Measurements from ENCODE around the gene SPECC1. TPM values are rescaled to one million over a fixed set of nuclear protein-coding genes. Genes with fewer than 3 reads are reported as not detected.
"Not testable (repeated sequence)": the region's sequence is repeated elsewhere in the genome, so short reads cannot be mapped to it uniquely, and the experiment has no call there.

Gene SPECC1
- polyA plus RNA-seq, 3 donors, result 5.0 to 11.5 (median 8.2) TPM

- H3K27ac ChIP-seq (ENCODE audit: low read depth, low read length), result no peak overlapping the region
- 75 to 86% (median 80%) methylated on average over 4 of the region's 4 CpGs for WGBS, 3 donors
Measured at GRCh38 chr17:20232611-20233010, 223.5 kb downstream of the SPECC1 start.

DNA sequence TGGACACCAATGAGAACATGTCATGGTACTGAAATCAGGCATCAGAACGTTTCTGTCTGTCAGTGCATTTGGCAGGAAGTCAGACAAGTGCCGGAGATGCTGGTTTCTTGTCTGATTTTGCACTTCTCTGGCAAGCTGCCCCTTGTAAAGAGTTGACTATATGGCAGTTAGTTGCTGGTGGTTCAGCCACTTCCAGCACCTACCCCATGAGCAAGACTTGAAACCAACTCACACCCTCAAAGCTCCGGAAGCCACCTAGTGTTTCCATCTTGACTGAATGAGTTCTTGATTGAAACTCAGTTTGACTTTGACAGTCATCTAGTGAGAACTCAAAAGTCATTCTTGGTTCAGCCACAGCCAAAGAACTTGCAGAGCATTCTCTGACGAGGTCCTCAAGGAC, 225.1 kb downstream of the SPECC1 start:
- H3K27ac ChIP-seq (ENCODE audit: low read depth, low read length), result no peak overlapping the region
- WGBS, 3 donors, result 67 to 74% (median 68%) methylated on average over 4 of the region's 4 CpGs

DNA sequence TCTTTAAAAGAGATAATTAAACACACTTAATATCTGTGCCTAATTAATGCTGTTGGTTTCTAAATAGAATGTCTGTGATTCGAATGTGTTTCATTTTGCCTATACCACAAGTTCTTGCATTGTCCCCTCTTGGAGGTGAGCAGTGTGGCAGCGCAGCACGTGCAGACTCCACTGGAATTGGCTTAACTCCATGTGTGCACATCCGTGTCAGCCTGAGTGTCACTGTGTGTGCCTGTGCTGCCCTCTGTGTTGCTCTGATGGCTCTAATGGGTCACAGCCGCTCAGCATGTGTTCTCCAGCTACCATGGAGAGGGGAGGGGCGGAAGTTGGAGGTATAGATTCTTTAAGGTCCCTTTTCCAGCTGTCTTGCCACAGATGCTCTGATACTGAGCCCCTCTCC, 226.6 kb downstream of the SPECC1 start:
- 73 to 81% (median 76%) methylated on average over 6 of the region's 6 CpGs for WGBS, 3 donors
- H3K27ac ChIP-seq (ENCODE audit: low read depth, low read length), result no peak overlapping the region

DNA sequence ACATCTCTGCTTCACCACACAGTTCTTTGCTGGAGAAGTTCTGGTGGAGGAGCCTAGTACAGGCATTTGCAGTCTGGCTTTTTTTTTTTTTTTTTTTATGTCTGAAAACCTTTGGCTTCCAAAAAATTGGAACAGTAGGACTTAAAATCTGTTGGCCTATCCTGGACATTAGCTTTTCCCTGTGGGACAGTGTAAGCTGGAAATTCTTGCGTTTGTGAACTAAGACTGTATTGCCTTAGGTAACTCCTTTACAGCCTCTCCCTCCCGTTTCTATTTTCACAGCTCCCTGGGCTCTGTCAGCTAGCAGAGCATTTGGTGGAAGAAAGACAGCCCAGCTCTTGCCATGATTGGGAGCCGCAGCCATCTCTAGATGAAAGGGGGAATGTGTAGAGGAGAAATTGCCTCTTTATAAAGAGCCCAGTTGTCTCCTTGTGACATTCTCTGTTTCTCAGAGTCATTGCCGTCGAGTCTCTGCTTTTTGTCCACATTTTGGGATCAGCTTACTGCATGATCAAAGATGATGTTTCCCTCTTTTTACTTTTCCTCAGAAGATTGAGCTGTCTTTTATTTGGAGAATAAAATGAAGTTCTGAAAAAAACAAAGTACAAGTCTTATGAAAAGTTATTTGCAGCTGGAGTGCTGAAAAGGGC, 227.5 kb downstream of the SPECC1 start:
- whole genome bisulfite sequencing, 3 donors, result 62 to 83% (median 67%) methylated on average over 5 of the region's 5 CpGs
- H3K27ac ChIP-seq (ENCODE audit: low read depth, low read length), result no peak overlapping the region

DNA sequence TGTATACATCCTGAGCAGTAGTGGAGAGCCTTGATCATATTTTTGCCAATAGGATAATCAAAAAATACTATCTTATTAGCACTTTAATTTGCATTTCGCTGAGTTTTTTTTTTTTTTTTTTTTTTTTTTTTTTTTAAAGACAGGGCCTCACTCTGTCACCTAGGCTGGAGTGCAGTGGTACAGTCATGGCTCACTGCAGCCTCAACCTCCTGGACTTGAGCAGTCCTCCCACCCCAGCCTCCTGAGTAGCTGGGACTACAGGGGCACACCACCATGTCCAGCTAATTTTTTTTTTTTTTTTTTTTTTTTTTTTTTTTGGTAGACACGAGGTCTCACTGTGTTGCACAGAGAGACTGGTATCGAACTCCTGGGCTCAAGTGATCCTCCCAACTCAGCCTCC, 230.6 kb downstream of the SPECC1 start:
- WGBS, 3 donors, result 92 to 94% (median 93%) methylated on average over 2 to 3 of the region's 3 CpGs
- H3K27ac ChIP-seq (ENCODE audit: low read depth, low read length), result not testable (repeated sequence)

GRCh38 chr17:20241855-20242254, 232.7 kb downstream of the SPECC1 start:
- 94 to 96% (median 95%) methylated on average over 4 of the region's 4 CpGs for WGBS, 3 donors
- no peak overlapping the region for H3K27ac ChIP-seq (ENCODE audit: low read depth, low read length)

GRCh38 chr17:20242271-20242670, 233.1 kb downstream of the SPECC1 start:
- 96 to 97% (median 97%) methylated on average over 3 of the region's 3 CpGs for WGBS, 3 donors
- H3K27ac ChIP-seq (ENCODE audit: low read depth, low read length), result no peak overlapping the region

GRCh38 chr17:20243524-20243923, 234.4 kb downstream of the SPECC1 start:
- H3K27ac ChIP-seq (ENCODE audit: low read depth, low read length), result no peak overlapping the region
- WGBS, 3 donors, result 76 to 94% (median 93%) methylated on average over 1 of the region's 1 CpG

DNA sequence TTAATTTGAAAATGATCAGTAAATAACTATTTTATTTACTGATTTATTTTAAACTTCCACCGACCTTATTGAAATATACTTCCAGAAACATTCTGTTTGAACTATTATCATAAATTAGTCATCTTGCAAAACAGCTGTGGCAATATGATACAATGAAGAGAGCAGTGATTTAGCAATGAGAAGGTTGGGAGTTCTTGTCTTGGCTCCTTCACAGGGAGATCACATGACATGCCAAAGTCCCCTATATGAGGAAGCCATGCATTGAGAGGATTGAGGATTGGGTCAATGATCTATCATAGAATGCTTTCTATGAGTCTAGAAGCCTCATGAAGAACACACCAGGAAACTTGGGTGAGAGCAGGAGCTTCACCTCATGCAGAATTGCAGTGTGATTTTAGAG, 235.5 kb downstream of the SPECC1 start:
- no peak overlapping the region for H3K27ac ChIP-seq (ENCODE audit: low read depth, low read length)
- WGBS, 3 donors, result 65 to 82% (median 79%) methylated on average over 1 of the region's 1 CpG

GRCh38 chr17:20246692-20247091, 237.5 kb downstream of the SPECC1 start:
- H3K27ac ChIP-seq (ENCODE audit: low read depth, low read length), result no peak overlapping the region
- 73 to 82% (median 78%) methylated on average over 1 of the region's 1 CpG for WGBS, 3 donors

- 84 to 89% (median 86%) methylated on average over 7 of the region's 7 CpGs for WGBS, 3 donors
Measured at GRCh38 chr17:20253323-20253722, 244.2 kb downstream of the SPECC1 start.

GRCh38 chr17:20254541-20254940, 245.4 kb downstream of the SPECC1 start:
- WGBS, 3 donors, result 86 to 92% (median 88%) methylated on average over 2 of the region's 2 CpGs
- H3K27ac ChIP-seq (ENCODE audit: low read depth, low read length), result no peak overlapping the region

More at GRCh38 chr17:20253323-20253722, 244.2 kb downstream of the SPECC1 start:
- no peak overlapping the region for H3K27ac ChIP-seq (ENCODE audit: low read depth, low read length)

GRCh38 chr17:20256144-20256543, 247.0 kb downstream of the SPECC1 start:
- H3K27ac ChIP-seq (ENCODE audit: low read depth, low read length), result no peak overlapping the region

DNA sequence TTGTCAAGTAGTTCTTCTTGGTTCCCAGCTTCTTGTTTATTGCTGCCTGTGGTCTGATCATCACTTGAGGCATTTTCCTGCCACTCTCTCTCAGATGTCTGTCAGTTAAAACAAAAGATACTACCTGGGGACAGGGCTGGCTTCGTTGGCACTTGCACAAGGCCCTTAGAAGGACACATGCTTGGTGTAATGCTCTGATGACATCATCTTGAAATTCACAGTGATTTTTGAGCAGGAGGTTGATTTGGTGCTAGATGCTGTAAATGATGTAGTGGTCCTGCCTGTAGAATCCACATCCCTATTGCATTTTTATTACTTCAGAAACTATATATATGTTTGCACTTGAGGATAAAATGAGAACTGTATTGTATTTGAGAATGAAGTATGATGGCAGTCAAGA, 247.8 kb downstream of the SPECC1 start:
- H3K27ac ChIP-seq (ENCODE audit: low read depth, low read length), result no peak overlapping the region
- 76 to 86% (median 80%) methylated on average over 1 of the region's 1 CpG for WGBS, 3 donors

More at GRCh38 chr17:20256144-20256543, 247.0 kb downstream of the SPECC1 start:
- 87 to 95% (median 91%) methylated on average over 2 of the region's 2 CpGs for WGBS, 3 donors

- no peak overlapping the region for H3K27ac ChIP-seq (ENCODE audit: low read depth, low read length)
- WGBS, 3 donors, result 93 to 96% (median 94%) methylated on average over 3 of the region's 3 CpGs
Measured at GRCh38 chr17:20257798-20258197, 248.6 kb downstream of the SPECC1 start.

DNA sequence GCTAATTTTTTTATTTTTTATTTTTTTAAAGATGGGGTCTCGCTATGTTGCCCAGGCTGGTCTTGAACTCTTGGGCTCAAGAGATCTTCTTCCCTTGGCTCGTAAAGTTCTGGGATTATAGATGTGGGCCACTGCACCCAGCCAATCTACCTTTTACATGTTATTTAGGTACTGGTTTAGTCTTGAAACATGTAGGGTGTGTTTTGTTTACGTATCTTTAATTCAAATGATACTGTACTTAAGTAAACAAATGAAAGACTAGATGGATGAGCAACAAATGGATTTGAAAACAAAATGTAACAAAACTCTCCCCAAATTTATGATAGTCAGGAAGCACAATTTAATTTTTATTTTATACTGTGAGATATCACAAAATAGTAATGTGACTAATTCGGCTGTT, 250.5 kb downstream of the SPECC1 start:
- no peak overlapping the region for H3K27ac ChIP-seq (ENCODE audit: low read depth, low read length)
- 96 to 97% (median 97%) methylated on average over 4 of the region's 4 CpGs for WGBS, 3 donors

- WGBS, 3 donors, result 85 to 89% (median 86%) methylated on average over 6 of the region's 6 CpGs
- H3K27ac ChIP-seq (ENCODE audit: low read depth, low read length), result no peak overlapping the region
Measured at GRCh38 chr17:20260268-20260667, 251.1 kb downstream of the SPECC1 start.

- WGBS, 3 donors, result 80 to 87% (median 81%) methylated on average over 8 of the region's 8 CpGs
Measured at GRCh38 chr17:20262226-20263114, 253.3 kb downstream of the SPECC1 start.

DNA sequence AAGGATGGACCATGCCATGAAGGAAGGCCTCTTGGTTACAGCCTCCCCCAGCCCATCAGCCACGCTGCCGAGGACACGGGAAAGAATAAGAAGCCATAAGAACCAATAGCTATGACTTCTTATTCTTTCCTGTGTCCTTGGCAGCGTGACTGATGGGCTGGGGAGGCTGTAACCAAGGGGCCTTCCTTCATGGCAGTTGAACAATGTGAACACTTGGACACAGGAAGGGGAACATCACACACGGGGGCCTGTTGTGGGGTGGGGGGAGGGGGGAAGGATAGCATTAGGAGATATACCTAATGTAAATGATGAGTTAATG, 253.9 kb downstream of the SPECC1 start:
- 66 to 72% (median 69%) methylated on average over 5 of the region's 5 CpGs for WGBS, 3 donors
- not testable (repeated sequence) for H3K27ac ChIP-seq (ENCODE audit: low read depth, low read length)

More at GRCh38 chr17:20262226-20263114, 253.3 kb downstream of the SPECC1 start:
- H3K27ac ChIP-seq (ENCODE audit: low read depth, low read length), result no peak overlapping the region

- H3K27ac ChIP-seq (ENCODE audit: low read depth, low read length), result no peak overlapping the region
- WGBS, 3 donors, result 72 to 81% (median 79%) methylated on average over 5 of the region's 5 CpGs
Measured at GRCh38 chr17:20263595-20263994, 254.4 kb downstream of the SPECC1 start.

All from adipose tissue (tissue), 3 donors.